ENCODE measurements around the gene GRID2IP. TPM values are rescaled to one million over a fixed set of nuclear protein-coding genes. Genes with fewer than 3 reads are reported as not detected.

GRID2IP gene
- total and polyA plus RNA-seq, 2 of the 13 experiments (the other 11 are each of a cell fraction or from before 2014, with no cell fraction given) = 0.03 TPM; not detected in 1

- TF ChIP-seq ZNF580 (CRISPR knock-in tag; IDR thresholded peaks at IDR 0.05; ENCODE audit: borderline replicate concordance, low read depth) = no peak
- no peak for TF ChIP-seq ZSCAN20 (CRISPR knock-in tag; IDR thresholded peaks at IDR 0.05; ENCODE audit: borderline replicate concordance)
- no peak for TF ChIP-seq MATR3 (CRISPR knock-in tag; IDR thresholded peaks at IDR 0.05)
- no peak for TF ChIP-seq ZNF34 (CRISPR knock-in tag; IDR thresholded peaks at IDR 0.05; ENCODE audit: borderline replicate concordance)
- no peak for TF ChIP-seq YY1 (IDR thresholded peaks at IDR 0.05; ENCODE audit: insufficient read depth, insufficient replicate concordance, low read depth, low read length)
- TF ChIP-seq ZNF24 (IDR thresholded peaks at IDR 0.05) = no peak
- no peak for TF ChIP-seq ZNF224 (CRISPR knock-in tag; IDR thresholded peaks at IDR 0.05)
- TF ChIP-seq AKNA (CRISPR knock-in tag; IDR thresholded peaks at IDR 0.05; ENCODE audit: borderline replicate concordance) = no peak
- no peak for TF ChIP-seq FUBP1 (CRISPR knock-in tag; IDR thresholded peaks at IDR 0.05; ENCODE audit: borderline replicate concordance)
- no peak for TF ChIP-seq ZNF234 (CRISPR knock-in tag; conservative IDR thresholded peaks at IDR 0.05)
- TF ChIP-seq ZNF761 (CRISPR knock-in tag; conservative IDR thresholded peaks at IDR 0.05) = no peak
- peak; percentile 92 for TF ChIP-seq RBM22 (optimal IDR thresholded peaks at IDR 0.05; ENCODE audit: low read length)
- TF ChIP-seq POLR2AphosphoS5 (IDR thresholded peaks at IDR 0.05; ENCODE audit: low read depth, low read length) = 0 out of 2 replicates have a peak, but pooled peaks have one; percentile 25
- no peak for TF ChIP-seq ZNF17 (CRISPR knock-in tag; IDR thresholded peaks at IDR 0.05)
- TF ChIP-seq HMGXB3 (CRISPR knock-in tag; IDR thresholded peaks at IDR 0.05; ENCODE audit: borderline replicate concordance) = no peak
- TF ChIP-seq DZIP1 (CRISPR knock-in tag; IDR thresholded peaks at IDR 0.05) = no peak
Observed at GRCh38 chr7:6460303-6460702, 91.0 kb downstream of the GRID2IP start (continued).
